IMR-90 (cell line): ENCODE measurements around the gene TMEM240. TPM values are rescaled to one million over a fixed set of nuclear protein-coding genes. Genes with fewer than 3 reads are reported as not detected.

Experiments used
- ATAC-seq: fragments of 200-7000 bp; cut with Tn5 transposase; 2 replicates; pipeline ENCODE4 v1.9.1; 2020; ENCODE audit warnings: low read depth, mild to moderate bottlenecking, moderate library complexity
- BruUV-seq: library from RNA; stranded (reverse); fragments of 400-500 nt; replicated peaks from 2 replicates; lab custom pipeline; 2021; lab: Mats Ljungman, UMichigan
- CTCF ChIA-PET: fragments of 300-600 bp; formaldehyde crosslinking; extraction: SDS; loops from one replicate; lab custom pipeline; 2021; ENCODE audit warnings: antibody characterized with exemption; lab: Yijun Ruan, JAX
- POLR2A ChIA-PET: fragments of 300-600 bp; sonication (Branson Sonifier 250); formaldehyde crosslinking; loops from one replicate; lab custom pipeline; 2022; ENCODE audit warnings: antibody characterized with exemption; ENCODE audit not compliant: unreplicated experiment; lab: Charles Lee
- DNase-seq: peaks from one replicate; pipeline ENCODE4 v3.0.0; 2013
- H2AFZ ChIP-seq: replicated peaks from 2 replicates; pipeline ENCODE3; 2013; ENCODE audit warnings: low read length, mild to moderate bottlenecking; ENCODE audit not compliant: poor library complexity
- H2AK5ac ChIP-seq: 2 replicates; pipeline ENCODE4 v1.6.1; 2013; ENCODE audit warnings: low read depth, low read length, inconsistent platforms
- H2AK9ac ChIP-seq: replicated peaks from 2 replicates; pipeline ENCODE3; 2013; ENCODE audit warnings: mild to moderate bottlenecking, low read depth, low read length, moderate library complexity; ENCODE audit not compliant: poor library complexity
- H2BK120ac ChIP-seq: 2 replicates; pipeline ENCODE4 v1.6.1; 2013; ENCODE audit warnings: low read depth, low read length, inconsistent platforms
- H2BK15ac ChIP-seq: 3 replicates; pipeline ENCODE4 v1.6.1; 2013; ENCODE audit warnings: low read depth, low read length, inconsistent platforms
- H2BK20ac ChIP-seq: 2 replicates; pipeline ENCODE4 v1.6.1; 2013; ENCODE audit warnings: low read depth, mild to moderate bottlenecking, inconsistent platforms, low read length, moderate library complexity
- H2BK5ac ChIP-seq: 2 replicates; pipeline ENCODE4 v1.6.1; 2013; ENCODE audit warnings: mild to moderate bottlenecking, low read depth, low read length, inconsistent platforms; ENCODE audit not compliant: poor library complexity, severe bottlenecking
- H3K14ac ChIP-seq: replicated peaks from 2 replicates; pipeline ENCODE4 v1.6.1; 2013; ENCODE audit warnings: low read depth, low read length, inconsistent platforms
- H3K18ac ChIP-seq: 2 replicates; pipeline ENCODE4 v1.6.1; 2013; ENCODE audit warnings: low read depth, low read length, control low read depth
- H3K23ac ChIP-seq: 2 replicates; pipeline ENCODE4 v1.6.1; 2013; ENCODE audit warnings: low read depth, low read length, inconsistent platforms
- H3K27ac ChIP-seq: 2 replicates; pipeline ENCODE4 v1.5.1; 2013; ENCODE audit warnings: mild to moderate bottlenecking, control low read depth, low read length; ENCODE audit not compliant: insufficient read depth
- H3K27me3 ChIP-seq: 2 replicates; pipeline ENCODE4 v1.6.1; 2013; ENCODE audit warnings: low read length; ENCODE audit not compliant: control insufficient read depth, insufficient read depth
- H3K36me3 ChIP-seq: 2 replicates; pipeline ENCODE4 v1.6.1; 2013; ENCODE audit warnings: low read length, mixed read lengths; ENCODE audit not compliant: control insufficient read depth, insufficient read depth
- H3K4ac ChIP-seq: 2 replicates; pipeline ENCODE4 v1.6.1; 2013; ENCODE audit warnings: low read depth, low read length, inconsistent platforms
- H3K4me1 ChIP-seq: 2 replicates; pipeline ENCODE4 v1.6.1; 2013; ENCODE audit warnings: low read length, mixed read lengths; ENCODE audit not compliant: control insufficient read depth, insufficient read depth
- H3K4me2 ChIP-seq: 2 replicates; pipeline ENCODE4 v1.6.1; 2013; ENCODE audit warnings: low read depth, mild to moderate bottlenecking, control low read depth, low read length, moderate library complexity
- H3K4me3 ChIP-seq: 2 replicates; pipeline ENCODE4 v1.5.1; 2013; ENCODE audit warnings: low read depth, mild to moderate bottlenecking, control low read depth, low read length, moderate library complexity; ENCODE audit not compliant: insufficient read depth
- H3K56ac ChIP-seq: 2 replicates; pipeline ENCODE4 v1.6.1; 2013; ENCODE audit warnings: low read length, inconsistent platforms; ENCODE audit not compliant: insufficient read depth; ENCODE audit errors: extremely low read depth
- H3K79me1 ChIP-seq, 2 experiments: 2 replicates each; pipeline ENCODE4 v1.6.1; 2013; ENCODE audit warnings: low read length in 2 of 2, inconsistent platforms in 1 of 2, low read depth in 1 of 2
- H3K9ac ChIP-seq: 2 replicates; pipeline ENCODE4 v1.6.1; 2013; ENCODE audit warnings: low read depth, low read length, control low read depth
- H3K9me1 ChIP-seq: 2 replicates; pipeline ENCODE4 v1.6.1; 2013; ENCODE audit warnings: low read length, inconsistent platforms; ENCODE audit not compliant: insufficient read depth
- H3K9me3 ChIP-seq: 2 replicates; pipeline ENCODE4 v1.6.1; 2013; ENCODE audit warnings: low read length; ENCODE audit not compliant: control insufficient read depth, insufficient read depth
- H4K20me1 ChIP-seq: 2 replicates; pipeline ENCODE4 v1.6.1; 2013; ENCODE audit warnings: low read length, inconsistent platforms; ENCODE audit not compliant: insufficient read depth
- H4K5ac ChIP-seq: 2 replicates; pipeline ENCODE4 v1.6.1; 2013; ENCODE audit warnings: mild to moderate bottlenecking, low read depth, low read length, control low read depth
- H4K8ac ChIP-seq, 2 experiments: 2 replicates each; pipeline ENCODE4 v1.6.1; 2013; ENCODE audit warnings: low read depth in 2 of 2, low read length in 2 of 2, control low read depth in 1 of 2, inconsistent platforms in 1 of 2
- H4K91ac ChIP-seq: 2 replicates; pipeline ENCODE4 v1.6.1; 2013; ENCODE audit warnings: low read depth, low read length, inconsistent platforms; ENCODE audit not compliant: insufficient read depth
- BHLHE40 ChIP-seq: fragments of 150-350 bp; IDR thresholded peaks from 2 replicates; pipeline ENCODE4 v1.6.1; 2016; ENCODE audit warnings: mild to moderate bottlenecking, low read depth, low read length
- CEBPB ChIP-seq: IDR thresholded peaks from 2 replicates; pipeline ENCODE4 v1.6.1; 2012; ENCODE audit warnings: low read depth, low read length, improper control_type of control experiment
- CHD1 ChIP-seq: IDR thresholded peaks from 2 replicates; pipeline ENCODE4 v1.6.1; 2012; ENCODE audit warnings: low read depth, low read length, improper control_type of control experiment
- CTCF ChIP-seq: conservative IDR thresholded peaks from 2 replicates; pipeline ENCODE4 v1.5.1; 2012; ENCODE audit warnings: mild to moderate bottlenecking, low read depth, low read length, improper control_type of control experiment
- ELK1 ChIP-seq: fragments of 150-350 bp; IDR thresholded peaks from 2 replicates; pipeline ENCODE4 v1.6.1; 2016; ENCODE audit warnings: low read depth, mild to moderate bottlenecking, low read length, moderate library complexity, borderline replicate concordance
- FOS ChIP-seq: fragments of 150-350 bp; IDR thresholded peaks from 2 replicates; pipeline ENCODE4 v1.6.1; 2016; ENCODE audit warnings: low read depth, low read length
- MAFK ChIP-seq: IDR thresholded peaks from 2 replicates; pipeline ENCODE4 v1.6.1; 2012; ENCODE audit warnings: low read depth, low read length, improper control_type of control experiment
- MAZ ChIP-seq: IDR thresholded peaks from 2 replicates; pipeline ENCODE4 v1.6.1; 2012; ENCODE audit warnings: low read depth, mild to moderate bottlenecking, low read length, improper control_type of control experiment, moderate library complexity, borderline replicate concordance
- MXI1 ChIP-seq: IDR thresholded peaks from 2 replicates; pipeline ENCODE4 v1.6.1; 2012; ENCODE audit warnings: low read depth, mild to moderate bottlenecking, low read length, moderate library complexity, borderline replicate concordance
- NFE2L2 ChIP-seq: fragments of 150-350 bp; IDR thresholded peaks from 2 replicates; pipeline ENCODE4 v1.6.1; 2016; ENCODE audit warnings: low read depth, mild to moderate bottlenecking, low read length
- POLR2A ChIP-seq: IDR thresholded peaks from 2 replicates; pipeline ENCODE4 v1.6.1; 2012; ENCODE audit warnings: mild to moderate bottlenecking, low read depth, low read length
- RAD21 ChIP-seq: IDR thresholded peaks from 2 replicates; pipeline ENCODE4 v1.6.1; 2012; ENCODE audit warnings: low read length, improper control_type of control experiment
- RCOR1 ChIP-seq: IDR thresholded peaks from 2 replicates; pipeline ENCODE4 v1.6.1; 2012; ENCODE audit warnings: mild to moderate bottlenecking, low read length, improper control_type of control experiment; ENCODE audit not compliant: insufficient replicate concordance
- RFX5 ChIP-seq: IDR thresholded peaks from 2 replicates; pipeline ENCODE4 v1.8.0; 2012; ENCODE audit warnings: low read depth, mild to moderate bottlenecking, low read length, moderate library complexity
- SMC3 ChIP-seq: fragments of 150-350 bp; IDR thresholded peaks from 2 replicates; pipeline ENCODE4 v1.6.1; 2016; ENCODE audit warnings: low read depth, mild to moderate bottlenecking, antibody characterized with exemption, low read length, moderate library complexity
- USF2 ChIP-seq: fragments of 150-350 bp; IDR thresholded peaks from 2 replicates; pipeline ENCODE4 v1.6.1; 2017; ENCODE audit warnings: mild to moderate bottlenecking, antibody characterized with exemption, low read length, low read depth
- WGBS, 2 experiments: methylation state at CpG; one replicate each; pipeline versions ENCODE4 v1.1.5 to v1.1.7; 2013; ENCODE audit warnings: missing lambda C conversion rate in 2 of 2; ENCODE audit not compliant: insufficient read length in 1 of 2; ENCODE audit errors: extremely low coverage in 2 of 2; 5-methylcytosine and 5-hydroxymethylcytosine counted together
- dilution Hi-C: fragments of 300-500 bp; cut with HindIII; formaldehyde crosslinking; loops from one replicate; pipeline ENCODE4 v1.14.3; 2018; ENCODE audit warnings: low sequenced_read_pairs; ENCODE audit not compliant: unreplicated experiment
- in situ Hi-C: fragments of 300-500 bp; cut with MboI; formaldehyde crosslinking; loops from 3 replicates; pipeline ENCODE4 v1.14.3; 2019; ENCODE audit warnings: low sequenced_read_pairs, inconsistent platforms, mixed read lengths
- intact Hi-C: fragments of 100-400 bp; cut with micrococcal nuclease; formaldehyde crosslinking; loops from 2 replicates; pipeline ENCODE4 v1.10.0; 2022
- polyA plus RNA-seq, 3 experiments: library from polyadenylated mRNA; depleted of rRNA; stranded (reverse); fragments of >200 nt; gene quantifications; 2 replicates each; pipeline ENCODE4 v1.2.3, GENCODE V29; 2012; ENCODE audit warnings: low replicate concordance in 1 of 3
- total RNA-seq: library from RNA; depleted of rRNA; stranded (reverse); fragments of >200 nt; gene quantifications from 2 replicates; pipeline ENCODE4 v1.2.3, GENCODE V29; 2012

The TMEM240 gene
- total and polyA plus RNA-seq, 2 of the 4 experiments (the other 2 are of a cell fraction): 1.6 to 7.6 TPM

- Histone ChIP-seq H2BK5ac (no peak overlapping the region), H2AK5ac (no peak overlapping the region), H4K20me1 (no peaks in the 10 kb centered on the region), H4K91ac (no peak overlapping the region), H2BK120ac (no peak overlapping the region), H3K4me3 (no peak overlapping the region), H4K8ac (no peak overlapping the region), H3K9me3 (no peaks in the 10 kb centered on the region), H3K23ac (no peak overlapping the region), H2BK20ac (no peak overlapping the region), H2AK9ac (peak overlapping the region; percentile 55), H3K18ac (no peak overlapping the region), H2BK15ac (no peak overlapping the region), H2AFZ (peak overlapping the region; percentile 33), H3K56ac (no peak overlapping the region), H4K5ac (no peak overlapping the region), H3K14ac (no peak overlapping the region), H3K4ac (no peak overlapping the region), H3K27ac (no peak overlapping the region), H3K4me1 (no peaks in the 10 kb centered on the region), H3K4me2 (no peak overlapping the region), H3K9me1 (no peaks in the 10 kb centered on the region), H3K79me1 (no peaks in the 10 kb centered on the region), H3K36me3 (no peaks in the 10 kb centered on the region), H3K9ac (no peak overlapping the region), H3K27me3 (peaks cover 29% of the 10 kb centered on the region)
- ChIA-PET POLR2A (no interaction called here), CTCF (interaction anchor here (0.5 kb wide), 1 partner anchor 30 kb away, joined by 4 read pairs; no protein-coding TSS in a partner anchor)
- no peak for DNase-seq
- BruUV-seq: no TSS peak
- intact Hi-C loops: no loop called here
- WGBS, 2 experiments: 80% methylated on average over 17 of the region's 23 CpGs; no CpG with 5 or more reads in 1 of the 2 experiments
- in situ Hi-C loops: no loop called here
- TF ChIP-seq ELK1 (no peak), CTCF (no peak), RAD21 (no peak), MXI1 (no peak), CHD1 (no peak), BHLHE40 (no peak), SMC3 (no peak), CEBPB (no peak), MAZ (no peak), POLR2A (no peak), RFX5 (no peak), FOS (no peak), RCOR1 (no peak), MAFK (no peak), NFE2L2 (no peak), USF2 (no peak)
- ATAC-seq: no peak
- dilution Hi-C loops: no loop called here
These were observed 43.1 kb upstream of the TMEM240 start for GRCh38 chr1:1583347-1584010.
